Testis (tissue), 2 donors: ENCODE data around the gene AOC2.

ENCODE experiments used
- CTCF ChIP-seq, 3 experiments: fragments of 450-650 bp in 2 of 3; fragments of 200-600 bp in 1 of 3; sonication (generic) in 1 of 3; IDR thresholded peaks; one replicate each; pipeline ENCODE4 v1.5.1; 2016 to 2019; ENCODE audit warnings: antibody characterized with exemption in 3 of 3, mild to moderate bottlenecking in 2 of 3, moderate library complexity in 1 of 3
- POLR2A ChIP-seq: fragments of 450-650 bp; IDR thresholded peaks from one replicate; pipeline ENCODE4 v1.6.1; 2017; ENCODE audit warnings: antibody characterized with exemption, mild to moderate bottlenecking, moderate library complexity

- TF ChIP-seq CTCF (IDR thresholded peaks at IDR 0.05) (no peak), POLR2A (no peak)
These were observed 28.0 kb downstream of the AOC2 start for GRCh38 chr17:42872251-42872965.
